WTC11 (cell line): ENCODE results near the gene RASA4B.

Experiments
- CREB1 ChIP-seq: sonication (generic); formaldehyde crosslinking; IDR thresholded peaks from 2 replicates; pipeline ENCODE4 v1.8.0; 2023; ENCODE audit warnings: mild to moderate bottlenecking, missing genetic modification reagents
- GABPB1 ChIP-seq: sonication (generic); formaldehyde crosslinking; IDR thresholded peaks from 2 replicates; pipeline ENCODE4 v1.8.1; 2023; ENCODE audit warnings: mild to moderate bottlenecking, missing genetic modification reagents
- NFYB ChIP-seq: sonication (generic); formaldehyde crosslinking; conservative IDR thresholded peaks from 2 replicates; pipeline ENCODE4 v1.8.0; 2022; ENCODE audit warnings: low read depth, missing genetic modification reagents
- NR2C2 ChIP-seq: sonication (generic); formaldehyde crosslinking; IDR thresholded peaks from 2 replicates; pipeline ENCODE4 v1.8.0; 2022; ENCODE audit warnings: mild to moderate bottlenecking, missing genetic modification reagents
- ZBTB21 ChIP-seq: sonication (generic); formaldehyde crosslinking; IDR thresholded peaks from 2 replicates; pipeline ENCODE4 v1.8.1; 2023; ENCODE audit warnings: mild to moderate bottlenecking, missing genetic modification reagents, borderline replicate concordance
- TF ChIP-seq, protein P1 (sequence below): fragments of 200-600 bp; IDR thresholded peaks from 2 replicates; pipeline ENCODE4 v1.8.0; 2022; ENCODE audit warnings: antibody characterized with exemption

DNA sequence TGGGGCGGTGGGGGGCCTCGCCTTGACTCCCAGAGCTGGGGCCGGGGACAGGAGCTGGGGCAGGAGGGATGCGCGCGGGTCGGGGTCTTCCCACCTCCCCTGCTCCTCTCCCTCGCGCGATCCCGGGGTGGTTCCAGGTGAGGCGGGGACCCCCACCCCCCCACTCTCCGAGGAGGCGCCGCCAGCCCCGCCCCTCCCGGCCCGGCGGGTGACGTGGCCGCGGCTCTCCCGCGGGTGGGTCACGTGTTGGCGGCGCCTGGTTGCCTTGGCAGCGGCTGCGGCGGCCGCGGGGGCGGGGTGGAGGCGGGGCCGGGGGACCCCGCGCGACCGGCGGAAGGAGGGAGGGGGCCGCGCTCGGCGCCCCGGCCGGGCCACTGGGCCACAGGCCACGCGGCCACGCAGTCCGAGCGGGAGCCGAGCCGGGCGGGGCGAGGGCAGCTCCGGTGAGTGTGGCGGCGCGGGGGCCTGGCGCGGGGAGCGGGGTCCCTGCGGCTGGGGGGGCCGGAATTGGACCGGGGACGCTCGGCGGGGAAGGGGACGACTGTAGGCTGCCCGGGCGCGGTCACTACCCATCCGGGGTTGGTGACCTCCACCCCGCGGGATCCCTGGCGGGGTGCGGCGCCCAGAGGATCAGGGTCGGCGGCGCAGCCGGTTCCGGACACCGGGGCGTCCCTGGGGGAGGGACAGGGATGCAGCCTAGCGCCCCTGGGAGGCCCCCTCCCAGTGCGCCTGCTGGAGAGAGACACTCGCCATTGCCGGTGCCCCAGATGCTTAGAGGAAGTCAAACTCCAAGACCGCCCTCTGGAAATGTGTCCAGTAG lies 84.1 kb downstream of the RASA4B start, which contains the start of gene ORAI2:
- TF ChIP-seq, protein P1, sequence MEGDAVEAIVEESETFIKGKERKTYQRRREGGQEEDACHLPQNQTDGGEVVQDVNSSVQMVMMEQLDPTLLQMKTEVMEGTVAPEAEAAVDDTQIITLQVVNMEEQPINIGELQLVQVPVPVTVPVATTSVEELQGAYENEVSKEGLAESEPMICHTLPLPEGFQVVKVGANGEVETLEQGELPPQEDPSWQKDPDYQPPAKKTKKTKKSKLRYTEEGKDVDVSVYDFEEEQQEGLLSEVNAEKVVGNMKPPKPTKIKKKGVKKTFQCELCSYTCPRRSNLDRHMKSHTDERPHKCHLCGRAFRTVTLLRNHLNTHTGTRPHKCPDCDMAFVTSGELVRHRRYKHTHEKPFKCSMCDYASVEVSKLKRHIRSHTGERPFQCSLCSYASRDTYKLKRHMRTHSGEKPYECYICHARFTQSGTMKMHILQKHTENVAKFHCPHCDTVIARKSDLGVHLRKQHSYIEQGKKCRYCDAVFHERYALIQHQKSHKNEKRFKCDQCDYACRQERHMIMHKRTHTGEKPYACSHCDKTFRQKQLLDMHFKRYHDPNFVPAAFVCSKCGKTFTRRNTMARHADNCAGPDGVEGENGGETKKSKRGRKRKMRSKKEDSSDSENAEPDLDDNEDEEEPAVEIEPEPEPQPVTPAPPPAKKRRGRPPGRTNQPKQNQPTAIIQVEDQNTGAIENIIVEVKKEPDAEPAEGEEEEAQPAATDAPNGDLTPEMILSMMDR: no peak
- TF ChIP-seq CREB1: no peak
- TF ChIP-seq GABPB1 (CRISPR knock-in tag): no peak
- no peak for TF ChIP-seq NR2C2 (CRISPR knock-in tag)
- TF ChIP-seq ZBTB21 (CRISPR knock-in tag): no peak
- no peak for TF ChIP-seq NFYB (CRISPR knock-in tag)
